ENCODE measurements around the gene MICAL2.

- TF ChIP-seq POLR2AphosphoS5 (IDR thresholded peaks at IDR 0.05), result no peak
- no peak for TF ChIP-seq CTCF (IDR thresholded peaks at IDR 0.05)
These were observed 78.3 kb downstream of the MICAL2 start for GRCh38 chr11:12188548-12189317.
